ENCODE results near the gene BBC3.
A peak's percentile ranks its signal among the peaks of the same experiment; 100 is the strongest.

BBC3 gene

GRCh38 chr19:47231215-47232054 lies 436 bp upstream of the BBC3 start:
- DNase-seq (ENCODE audit: low read depth), result peak; percentile 91

- DNase-seq (ENCODE audit: low read depth), result peak; percentile 81
Observed at GRCh38 chr19:47230054-47230920, 712 bp downstream of the BBC3 start.

DNA sequence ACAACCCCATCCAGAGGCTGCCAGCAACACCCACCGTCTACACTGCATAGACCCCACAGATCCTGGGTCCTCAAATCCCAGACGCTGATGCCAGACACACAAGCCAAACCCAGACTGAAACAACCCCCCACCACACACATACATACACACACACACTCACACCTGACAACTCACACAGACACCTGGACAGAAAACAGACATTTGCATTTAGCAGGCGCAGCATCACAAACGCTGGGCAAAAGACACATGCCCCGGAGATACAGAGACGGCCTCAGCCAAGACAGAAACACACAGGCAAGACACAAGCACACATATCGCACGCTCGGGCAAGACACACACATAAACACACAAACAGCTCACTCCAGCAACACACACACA lies 1.3 kb downstream of the BBC3 start:
- DNase-seq (ENCODE audit: low read depth), result no peak

DNA sequence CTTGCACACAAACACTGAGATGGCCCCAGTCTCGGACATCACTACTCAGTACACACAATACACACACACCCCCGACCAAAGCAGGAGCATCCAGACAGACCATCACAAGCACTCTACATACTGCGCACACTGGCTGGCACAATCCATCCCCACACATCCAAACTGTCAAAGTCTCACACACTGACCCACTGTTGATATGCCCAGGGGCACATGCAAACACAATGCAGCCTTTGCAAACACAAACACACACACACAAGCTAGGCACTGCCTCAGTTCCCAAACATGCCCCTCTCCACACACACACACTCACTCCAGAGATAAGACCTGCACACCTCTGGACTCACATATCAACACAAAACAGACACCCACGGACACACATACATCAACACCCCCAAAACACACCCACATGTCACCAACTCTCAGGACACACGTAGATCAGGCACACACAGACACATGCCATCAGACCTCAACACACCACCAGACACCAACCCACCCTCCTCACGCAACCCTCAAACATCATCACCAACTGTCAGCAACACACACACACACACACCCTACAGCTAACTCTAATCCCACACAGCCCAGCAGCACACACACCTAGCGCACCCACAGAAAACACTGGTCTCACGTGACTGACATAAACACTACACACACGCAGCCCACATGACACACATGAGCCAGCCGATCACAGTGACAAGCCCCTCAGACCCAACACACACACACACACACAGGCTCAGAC lies 1.9 kb downstream of the BBC3 start:
- DNase-seq (ENCODE audit: low read depth), result no peak

- DNase-seq (ENCODE audit: low read depth), result peak; percentile 48
Observed at GRCh38 chr19:47228168-47228936, 2.6 kb downstream of the BBC3 start.

DNA sequence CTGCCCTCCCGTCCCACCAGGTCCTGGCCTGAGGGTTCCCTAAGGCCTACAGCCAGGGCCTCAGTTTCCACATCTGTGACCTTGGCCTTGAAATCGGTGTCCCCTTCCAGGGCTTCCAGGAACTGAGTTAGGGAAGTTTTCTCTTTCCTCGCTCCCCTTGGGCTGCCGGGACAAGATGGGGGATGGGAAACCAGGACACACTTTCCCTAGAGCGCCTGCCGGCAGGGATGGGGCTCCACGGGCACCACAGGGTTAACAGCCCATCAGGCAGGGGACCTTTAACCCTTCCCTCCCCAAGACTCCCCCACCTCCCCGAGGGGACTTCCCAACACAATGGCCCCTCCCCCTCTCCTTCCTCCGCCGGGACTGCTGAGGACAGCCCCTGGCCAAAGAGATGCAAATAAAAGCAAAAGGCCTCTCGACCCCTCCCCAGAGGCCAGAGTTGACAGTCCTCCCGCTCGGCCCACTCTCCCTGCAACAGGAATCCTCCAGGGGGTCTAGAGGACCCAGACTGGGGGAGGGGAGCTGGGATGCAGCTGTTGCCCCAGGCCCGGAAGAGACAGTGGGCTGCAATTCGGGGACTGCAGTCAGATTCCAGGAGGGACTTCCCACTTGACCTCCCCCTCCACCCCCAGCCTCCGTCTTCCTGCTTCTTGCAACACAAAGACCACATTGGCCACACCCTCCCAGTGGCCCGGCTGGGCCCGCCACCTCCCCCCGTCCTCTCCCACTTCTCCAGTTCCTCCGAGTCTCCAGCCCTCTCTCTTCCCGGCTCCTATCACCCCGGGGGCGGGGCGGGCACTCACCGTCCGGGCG lies 3.4 kb downstream of the BBC3 start:
- DNase-seq (ENCODE audit: low read depth), result no peak

DNA sequence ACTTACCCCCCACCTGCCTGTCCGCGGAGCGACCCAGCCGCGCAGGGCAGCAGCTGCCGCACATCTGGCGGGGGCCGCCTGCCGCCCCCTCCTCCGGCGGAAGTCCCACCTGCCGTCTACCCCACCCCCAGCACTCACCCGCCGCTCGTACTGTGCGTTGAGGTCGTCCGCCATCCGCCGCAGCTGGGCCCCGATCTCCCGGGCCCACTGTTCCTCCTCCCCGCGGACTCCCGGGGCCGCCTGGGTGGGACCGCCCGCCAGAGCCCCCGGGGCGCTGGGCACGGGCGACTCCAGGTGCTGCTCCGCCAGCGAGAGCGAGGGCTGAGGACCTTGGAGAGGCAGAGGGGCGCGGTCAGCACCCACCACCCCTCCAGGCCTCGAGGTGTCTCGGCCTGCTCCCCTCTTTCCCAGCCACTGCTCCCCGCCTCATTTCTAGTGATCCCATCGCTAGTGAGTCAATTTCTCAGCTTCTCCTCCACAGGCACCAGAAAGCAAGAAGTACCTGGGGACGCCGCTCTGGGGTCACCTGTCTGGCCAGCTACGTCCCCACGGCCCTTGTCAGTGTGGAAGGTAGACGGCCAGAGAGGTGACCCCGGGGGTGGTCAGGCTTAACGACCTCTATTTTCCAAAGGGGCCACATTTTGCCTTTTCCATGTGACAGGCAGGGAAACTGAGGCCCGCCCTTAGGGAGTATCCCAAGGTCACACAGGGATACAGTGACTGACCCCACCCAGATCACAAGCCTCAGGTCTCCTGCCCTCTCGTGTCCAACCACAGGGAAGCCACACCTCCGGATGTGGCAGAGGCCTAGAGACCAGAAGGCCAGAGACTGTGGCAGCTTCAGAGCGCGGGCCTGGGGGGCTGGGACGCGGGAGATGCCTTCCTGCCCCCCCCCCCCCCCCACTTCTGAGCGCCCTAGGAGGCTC lies 4.3 kb downstream of the BBC3 start:
- DNase-seq (ENCODE audit: low read depth), result peak; percentile 24

DNA sequence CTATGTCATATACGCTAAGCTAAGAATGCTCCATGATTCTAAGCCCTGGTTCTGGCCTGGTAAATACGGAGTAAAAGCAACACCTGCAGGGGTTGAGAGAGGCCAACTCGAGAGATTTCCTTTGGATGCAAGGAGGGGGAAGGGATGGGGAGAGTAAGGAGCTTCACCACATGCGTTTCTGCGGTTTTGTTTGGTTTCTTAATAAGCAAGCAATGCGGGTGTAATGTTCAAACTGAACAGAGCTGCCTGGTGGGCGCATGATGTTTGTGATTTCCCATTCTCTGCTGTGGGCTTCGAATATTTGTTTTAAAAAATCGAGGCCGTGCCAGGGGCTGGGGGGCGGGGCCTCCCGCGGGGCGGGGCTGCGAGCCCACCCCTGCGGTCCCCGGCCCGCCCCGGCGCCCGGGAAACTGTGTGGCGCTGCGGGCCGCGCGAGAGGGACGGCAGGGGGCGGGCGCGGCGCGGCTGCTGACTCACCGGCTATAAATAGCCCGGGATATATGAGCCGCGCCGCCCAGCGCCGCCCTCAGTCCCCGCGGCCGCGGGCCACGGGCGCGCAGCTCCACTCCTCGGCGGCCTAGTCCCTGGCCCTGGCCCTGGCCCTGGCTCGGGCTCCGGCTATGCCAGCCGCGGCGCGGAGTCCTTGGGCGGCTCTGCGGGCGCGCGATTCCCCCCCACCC lies 5.1 kb downstream of the BBC3 start:
- peak; percentile 84 for DNase-seq (ENCODE audit: low read depth)

DNA sequence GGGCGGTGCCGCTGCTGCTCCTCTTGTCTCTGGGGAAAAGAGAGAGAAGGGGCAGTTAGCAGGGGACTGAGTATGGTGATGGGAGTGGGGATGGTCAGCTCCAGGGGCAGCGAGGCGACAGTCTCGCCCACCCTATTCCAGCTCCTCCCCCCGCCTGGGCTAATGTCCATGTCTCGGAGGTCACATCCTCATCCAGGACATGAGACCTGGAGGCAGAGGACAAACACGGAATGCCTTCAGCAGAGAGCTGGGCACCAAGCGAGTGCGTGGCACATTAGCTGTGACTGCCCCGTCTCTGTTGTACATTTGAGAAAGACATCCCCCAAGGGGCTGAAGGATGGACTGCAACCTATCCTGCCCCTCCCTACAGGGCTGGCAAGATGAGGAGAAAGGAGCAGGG lies 9.1 kb downstream of the BBC3 start:
- no peak for DNase-seq (ENCODE audit: low read depth)

GRCh38 chr19:47221080-47221841 lies 9.7 kb downstream of the BBC3 start:
- no peak for DNase-seq (ENCODE audit: low read depth)

GRCh38 chr19:47215581-47215980 lies 15.4 kb downstream of the BBC3 start:
- no peak for DNase-seq (ENCODE audit: low read depth)

GRCh38 chr19:47210689-47211316 lies 20.2 kb downstream of the BBC3 start:
- peak; percentile 81 for DNase-seq (ENCODE audit: low read depth)

DNA sequence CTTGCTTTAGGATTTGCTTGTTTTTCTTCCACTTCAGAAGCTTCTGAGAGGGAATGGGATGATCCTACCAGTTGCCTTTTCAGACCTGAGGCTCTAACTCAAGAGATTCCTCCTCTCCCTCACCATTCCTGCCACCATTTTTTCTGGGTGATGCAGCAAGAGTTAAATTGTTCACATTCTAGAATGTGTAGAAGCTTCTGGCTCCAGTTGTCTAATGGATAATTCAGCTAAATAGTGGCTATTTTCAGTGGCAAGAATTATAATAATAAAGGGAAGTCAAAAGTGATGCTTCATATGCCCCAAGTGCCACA lies 20.9 kb downstream of the BBC3 start:
- no peak for DNase-seq (ENCODE audit: low read depth)

DNA sequence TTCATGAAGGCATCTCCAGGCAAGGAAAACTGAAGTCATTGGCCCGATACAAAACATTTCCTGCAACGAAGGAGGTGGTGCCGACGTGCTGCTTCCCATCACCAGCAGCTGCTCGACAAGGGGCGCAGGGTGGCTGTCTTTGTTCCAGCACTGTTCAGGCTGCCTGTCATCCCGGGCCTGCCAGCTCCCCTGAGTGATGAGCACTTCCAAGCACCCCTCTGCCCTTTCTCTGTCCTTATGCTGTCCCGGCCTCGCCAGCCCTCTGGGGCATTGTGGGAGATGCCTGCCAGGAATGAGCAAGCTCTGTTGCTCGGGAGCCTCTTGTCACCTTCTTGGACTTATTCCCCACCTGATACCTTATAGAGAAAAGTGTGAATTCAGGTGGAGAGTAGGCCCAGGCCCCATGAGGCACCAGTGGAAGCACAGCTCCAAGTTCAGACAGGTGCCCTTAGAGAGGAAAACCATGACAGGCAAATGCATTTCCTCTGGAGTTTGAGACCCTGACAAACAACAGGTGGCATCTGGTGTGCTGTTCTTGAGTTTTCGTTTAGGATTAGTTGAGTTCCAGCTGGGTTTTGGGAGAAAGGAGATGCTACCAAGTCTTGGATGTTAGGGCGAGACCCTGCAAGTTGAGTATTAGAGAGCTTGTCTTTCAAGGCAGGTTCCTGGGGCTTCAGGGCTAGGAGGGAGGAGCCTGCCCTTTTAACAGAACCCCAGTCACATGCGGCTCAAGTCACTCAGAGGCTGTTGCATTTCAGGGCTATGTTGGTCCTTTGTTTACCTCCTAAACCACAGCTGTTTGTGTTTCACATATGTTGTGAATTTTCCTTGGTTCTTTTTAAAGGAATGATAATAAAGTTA lies 21.4 kb downstream of the BBC3 start:
- no peak for DNase-seq (ENCODE audit: low read depth)

- DNase-seq (ENCODE audit: low read depth), result no peak
Observed at GRCh38 chr19:47203254-47203653, 27.7 kb downstream of the BBC3 start.

GRCh38 chr19:47200530-47200929 lies 30.5 kb downstream of the BBC3 start:
- DNase-seq (ENCODE audit: low read depth), result no peak

DNA sequence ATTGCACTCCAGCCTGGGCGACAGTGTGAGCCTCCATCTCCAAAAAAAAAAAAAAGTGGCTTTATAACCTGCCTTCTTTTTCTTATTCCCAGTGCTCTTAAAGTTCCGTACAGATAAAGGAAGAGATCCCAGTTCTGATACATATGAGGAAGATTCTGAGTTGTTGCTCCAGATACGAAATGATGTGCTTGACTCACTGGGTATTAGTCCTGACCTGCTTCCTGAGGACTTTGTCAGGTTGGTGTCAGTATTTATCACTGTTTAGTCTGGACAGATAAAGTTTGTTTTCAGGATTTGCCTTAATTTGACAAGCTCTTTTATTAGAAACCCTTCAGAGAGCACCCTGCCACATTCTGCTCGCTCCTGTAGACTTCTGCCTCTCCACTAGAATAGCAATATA lies 33.9 kb downstream of the BBC3 start:
- no peak for DNase-seq (ENCODE audit: low read depth)

Measured in activated T-cell treated with anti-CD3 and anti-CD28 coated beads for 1 hour (primary cell).